HG03571 (cell line): ENCODE results near the gene PRKAG2.
"Not testable (repeated sequence)": the region's sequence is repeated elsewhere in the genome, so short reads cannot be mapped to it uniquely, and the experiment has no call there.

Experiments
- ATAC-seq: cut with Tn5 transposase; IDR thresholded peaks from one replicate; pipeline ENCODE4 v1.9.1; 2021; ENCODE audit not compliant: unreplicated experiment

The PRKAG2 gene

GRCh38 chr7:151885202-151885580 is 8.3 kb upstream of the PRKAG2 start:
- no peak for ATAC-seq

DNA sequence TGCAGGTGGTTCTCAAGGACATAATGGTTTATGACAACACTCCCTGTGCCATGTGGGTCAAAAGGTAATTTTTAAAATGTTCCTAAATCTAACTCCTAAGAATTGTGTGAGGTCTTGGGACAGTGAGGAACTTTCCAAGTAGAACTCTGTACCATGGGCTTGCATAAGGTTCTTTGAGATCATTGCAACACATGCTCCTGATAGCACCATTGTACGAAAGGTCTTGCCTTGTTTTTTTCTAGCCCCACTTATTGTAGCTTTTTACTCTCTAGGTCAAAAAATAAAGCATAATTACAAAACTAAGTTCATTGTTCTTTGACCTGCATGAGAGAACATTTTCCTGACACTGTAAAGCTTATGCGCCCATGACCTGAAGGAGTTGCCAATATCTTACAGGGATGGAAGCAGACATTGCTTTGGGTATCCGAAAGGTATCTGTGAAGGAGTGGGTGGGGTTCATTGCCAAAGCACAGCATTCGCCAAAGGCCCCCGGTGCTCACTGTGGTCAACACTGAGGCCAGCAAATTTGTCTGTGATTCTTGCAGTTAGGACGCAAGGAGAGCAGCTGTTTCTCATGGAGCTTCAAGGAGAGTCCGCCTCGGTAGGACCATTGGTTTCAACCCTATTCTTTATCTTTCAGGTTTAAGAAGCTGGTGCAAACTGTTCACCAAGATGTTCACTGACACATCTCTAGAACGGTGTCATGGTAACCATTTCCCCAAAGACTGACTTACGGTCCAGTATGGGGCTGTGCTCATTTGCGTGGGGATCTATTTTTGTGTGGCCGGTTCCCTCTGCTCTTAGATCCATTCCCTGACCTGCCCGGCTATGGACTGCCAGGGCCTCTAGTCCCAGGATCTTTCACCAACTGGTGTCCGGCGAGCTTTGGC is 7.6 kb upstream of the PRKAG2 start:
- ATAC-seq, result no peak

DNA sequence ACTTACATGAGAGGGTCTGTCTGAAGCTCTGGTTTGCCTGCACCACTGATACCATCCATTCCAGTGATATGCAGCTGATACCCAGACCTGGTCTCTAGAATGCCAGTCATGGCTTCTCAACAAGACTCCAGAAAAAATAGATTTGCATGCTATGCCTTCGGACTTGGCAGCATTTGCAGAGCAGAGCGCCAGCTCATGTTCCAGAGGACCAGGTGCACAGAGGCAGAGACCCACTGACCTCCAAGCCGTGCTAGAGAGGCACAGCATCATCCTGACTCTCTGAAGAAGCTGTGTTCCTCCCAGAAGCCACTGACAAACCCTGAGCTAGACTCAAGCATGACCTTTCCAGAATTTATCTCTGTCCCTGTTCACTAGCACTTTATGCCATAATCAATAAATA is 6.9 kb upstream of the PRKAG2 start:
- no peak for ATAC-seq

DNA sequence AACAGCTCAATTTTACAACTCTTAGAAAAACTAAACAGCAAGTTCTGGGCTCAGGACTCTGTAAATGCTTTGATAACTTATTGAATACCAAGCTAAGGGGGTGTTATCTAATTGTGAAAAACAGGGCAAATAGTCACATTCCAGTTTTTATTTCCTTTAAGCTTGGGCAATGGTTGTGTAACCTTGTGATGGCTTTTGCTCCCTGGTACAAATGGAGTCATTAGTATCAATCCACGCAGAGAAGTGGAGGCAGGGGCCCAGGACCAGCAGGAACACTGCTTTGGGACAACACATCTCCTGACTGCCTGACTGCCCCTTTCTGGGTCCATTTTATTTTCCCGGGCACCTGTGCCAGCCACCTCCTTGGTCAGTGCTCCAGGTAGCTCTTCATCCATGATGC is 5.8 kb upstream of the PRKAG2 start:
- no peak for ATAC-seq

GRCh38 chr7:151880688-151881087 is 3.8 kb upstream of the PRKAG2 start:
- ATAC-seq, result no peak

GRCh38 chr7:151877911-151878835 is 1.3 kb upstream of the PRKAG2 start:
- no peak for ATAC-seq

GRCh38 chr7:151875942-151876898 is 695 bp downstream of the PRKAG2 start:
- no peak for ATAC-seq

DNA sequence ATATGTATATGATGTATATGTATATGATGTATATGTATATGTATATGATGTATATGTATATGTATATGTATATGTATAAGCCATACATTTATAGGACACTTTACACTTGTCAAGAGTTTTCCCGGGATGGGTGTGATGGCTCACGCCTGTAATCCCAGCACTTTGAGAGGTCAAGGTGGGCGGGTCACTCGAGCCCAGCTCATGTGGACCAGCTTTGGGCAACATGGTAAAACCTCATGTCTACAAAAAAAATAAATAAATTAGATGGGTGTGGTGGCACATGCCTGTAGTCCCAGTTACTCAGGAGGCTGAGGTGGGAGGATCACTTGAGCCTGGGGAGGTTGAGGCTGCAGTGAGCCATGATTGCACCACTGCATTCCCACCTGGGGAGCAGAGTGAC is 2.4 kb downstream of the PRKAG2 start:
- not testable (repeated sequence) for ATAC-seq

DNA sequence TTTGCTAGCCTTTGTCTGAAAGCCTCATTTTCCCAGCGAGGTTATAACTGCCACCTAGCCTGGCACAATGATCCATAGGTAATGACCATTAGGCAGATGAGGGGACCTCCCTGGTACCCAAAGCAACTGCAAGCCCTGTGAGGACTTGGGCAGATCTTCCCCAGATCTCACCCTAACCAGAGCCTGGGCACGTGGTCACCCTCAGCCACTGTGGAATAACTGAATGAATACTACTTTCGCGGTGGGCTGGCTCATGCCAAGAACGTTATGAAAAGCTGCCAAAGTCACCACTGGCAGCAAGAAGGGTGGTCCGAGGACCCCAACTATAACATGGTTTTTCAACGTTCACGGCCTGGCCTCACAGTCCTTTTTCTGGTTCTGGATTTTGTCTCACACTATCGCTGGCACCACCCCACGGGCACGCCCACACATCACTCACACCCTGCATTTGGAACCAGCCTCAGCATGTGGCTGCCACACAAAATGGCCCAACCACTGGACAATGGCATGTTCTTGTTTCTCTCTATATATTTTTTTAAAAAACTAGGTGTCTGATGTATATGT is 3.4 kb downstream of the PRKAG2 start:
- ATAC-seq, result no peak

- no peak for ATAC-seq
These were observed 4.1 kb downstream of the PRKAG2 start for GRCh38 chr7:151872531-151873401.

- no peak for ATAC-seq
These were observed 5.0 kb downstream of the PRKAG2 start for GRCh38 chr7:151871904-151872303.

- ATAC-seq, result no peak
These were observed 5.7 kb downstream of the PRKAG2 start for GRCh38 chr7:151871189-151871735.

- ATAC-seq, result no peak
These were observed 6.7 kb downstream of the PRKAG2 start for GRCh38 chr7:151869968-151870918.

- ATAC-seq, result no peak
These were observed 7.5 kb downstream of the PRKAG2 start for GRCh38 chr7:151869455-151869854.

GRCh38 chr7:151869109-151869428 is 7.8 kb downstream of the PRKAG2 start:
- no peak for ATAC-seq

DNA sequence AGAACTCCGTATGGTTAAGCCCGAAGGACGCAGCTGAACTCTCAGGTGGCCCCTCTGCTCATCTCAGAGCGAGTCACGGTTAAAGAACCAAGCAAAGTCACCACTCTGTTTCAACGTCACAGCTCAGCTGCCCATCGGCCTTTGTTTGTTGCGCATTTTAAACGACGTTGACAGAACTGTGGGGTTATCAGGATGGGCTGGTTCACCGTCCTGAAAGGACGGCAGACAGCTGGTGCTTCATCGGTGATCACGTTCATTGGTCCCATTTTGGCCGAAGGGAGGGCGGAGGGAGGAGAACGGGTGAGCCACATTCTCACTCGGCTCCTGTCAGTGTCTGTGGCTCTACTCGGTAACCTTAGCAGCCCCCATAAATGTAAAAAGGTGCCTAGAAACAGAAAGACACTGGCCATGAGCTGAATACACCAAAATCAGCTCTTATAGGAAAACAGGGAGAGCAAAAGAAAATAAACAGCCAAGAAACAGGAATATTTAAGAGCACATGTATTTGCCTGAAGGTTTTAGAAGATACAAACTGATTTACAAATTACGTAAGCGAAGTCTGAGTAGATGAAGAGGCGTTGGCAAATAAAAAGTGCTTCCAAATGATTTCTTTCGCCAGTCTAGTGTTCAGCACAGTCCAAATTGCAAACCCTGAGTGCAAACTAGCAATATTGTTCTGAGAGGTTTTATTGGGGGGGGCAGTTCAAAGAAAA is 8.4 kb downstream of the PRKAG2 start:
- no peak for ATAC-seq

- ATAC-seq, result no peak
These were observed 9.0 kb downstream of the PRKAG2 start for GRCh38 chr7:151867912-151868311.
